GM18517 (cell line): ENCODE results near the gene RNF8.

Experiments used
- ATAC-seq: cut with Tn5 transposase; IDR thresholded peaks from one replicate; pipeline ENCODE4 v1.9.1; 2021; ENCODE audit warnings: mild to moderate bottlenecking, moderate library complexity; ENCODE audit not compliant: unreplicated experiment

Gene RNF8

DNA sequence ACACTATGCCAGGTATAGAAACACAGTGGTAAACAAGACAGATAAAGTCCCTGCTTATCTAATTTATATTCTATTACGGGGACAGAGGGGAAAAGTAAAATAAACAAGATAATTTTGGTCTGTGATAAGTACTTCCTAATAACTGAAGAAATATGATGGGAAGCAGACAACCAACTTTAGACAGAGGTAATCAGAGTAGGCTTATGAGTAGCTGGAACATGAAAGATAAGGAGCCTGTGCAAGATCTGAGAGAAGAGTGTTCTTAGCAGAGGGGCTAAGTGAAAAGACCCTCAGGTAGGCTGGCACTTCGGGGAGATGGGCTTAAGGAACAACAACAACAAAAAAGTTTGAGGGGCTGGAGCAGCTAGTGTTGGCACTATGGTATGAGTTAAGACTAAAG is 4.1 kb downstream of the RNF8 start:
- no peak for ATAC-seq

DNA sequence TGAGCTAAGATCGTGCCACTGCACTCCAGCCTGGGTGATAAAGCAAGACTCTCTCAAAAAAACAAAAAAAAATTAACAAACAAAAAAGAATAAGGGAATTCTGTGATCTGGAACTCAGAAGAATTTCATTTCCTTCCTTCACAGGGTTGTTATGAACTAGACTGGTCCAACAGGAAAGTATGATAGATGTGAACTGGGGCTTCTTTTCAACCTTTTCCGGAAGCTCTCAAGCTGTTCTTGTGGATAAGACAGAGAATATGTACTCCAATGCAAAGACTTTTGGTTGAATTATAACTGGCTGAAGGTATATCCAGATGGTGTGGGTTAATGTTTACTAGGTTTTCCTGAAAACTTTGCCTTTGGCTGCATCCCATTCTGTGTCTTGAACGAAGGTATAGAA is 5.3 kb downstream of the RNF8 start:
- ATAC-seq = no peak

DNA sequence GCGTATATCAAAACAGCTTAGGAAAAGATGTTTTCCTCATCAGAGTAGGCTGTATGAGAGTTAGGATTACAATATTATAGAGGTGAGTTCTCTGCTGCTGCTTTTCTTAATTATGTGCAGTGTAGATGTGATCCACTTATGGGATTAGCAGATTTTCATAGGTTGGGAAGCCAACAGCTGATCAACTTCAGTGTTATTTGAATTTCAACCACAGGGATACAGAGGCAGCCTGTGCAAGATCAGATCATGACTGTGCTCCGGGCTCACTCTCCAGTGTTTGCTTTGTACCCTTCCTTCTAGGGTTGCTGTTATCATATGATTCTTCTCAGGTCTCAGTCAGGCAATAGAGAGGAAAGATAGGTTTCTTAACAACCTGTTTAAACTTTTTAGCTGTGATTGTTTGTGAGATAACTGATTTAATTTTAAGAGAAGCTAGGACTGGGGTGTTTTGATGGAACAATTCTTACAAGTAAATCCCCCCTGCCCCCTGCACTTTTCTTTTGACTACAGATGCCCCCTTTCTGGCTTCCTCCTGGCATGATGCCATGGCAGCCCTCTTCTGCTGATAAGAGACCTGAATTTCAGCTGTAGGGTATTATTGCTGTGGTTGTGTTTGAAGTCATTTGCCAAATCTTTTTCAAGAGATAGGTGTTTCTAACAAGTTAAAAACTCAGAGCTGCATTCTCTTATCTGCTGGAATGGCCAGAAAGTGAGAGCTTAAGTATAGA is 8.5 kb downstream of the RNF8 start:
- ATAC-seq = no peak

- ATAC-seq = no peak
Observed at GRCh38 chr6:37365791-37366190, 12.0 kb downstream of the RNF8 start.

DNA sequence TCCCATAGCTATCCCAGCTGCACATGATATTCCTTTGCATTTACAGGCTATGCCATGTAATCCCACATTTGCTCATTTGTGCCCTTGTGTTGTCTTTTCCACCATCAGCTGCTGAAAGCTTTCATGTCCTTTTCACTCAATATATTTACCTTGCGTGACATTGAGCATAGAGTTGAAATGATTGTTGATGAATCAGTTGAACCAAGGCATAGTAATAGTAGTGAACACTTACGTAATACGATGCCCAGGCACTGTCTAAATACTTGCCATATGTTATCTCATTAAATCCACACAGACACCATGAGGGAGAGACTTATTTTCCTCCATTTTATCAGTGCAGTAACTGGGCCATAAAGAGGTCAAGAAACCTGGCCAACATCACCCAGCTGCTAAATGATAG is 13.1 kb downstream of the RNF8 start:
- no peak for ATAC-seq

DNA sequence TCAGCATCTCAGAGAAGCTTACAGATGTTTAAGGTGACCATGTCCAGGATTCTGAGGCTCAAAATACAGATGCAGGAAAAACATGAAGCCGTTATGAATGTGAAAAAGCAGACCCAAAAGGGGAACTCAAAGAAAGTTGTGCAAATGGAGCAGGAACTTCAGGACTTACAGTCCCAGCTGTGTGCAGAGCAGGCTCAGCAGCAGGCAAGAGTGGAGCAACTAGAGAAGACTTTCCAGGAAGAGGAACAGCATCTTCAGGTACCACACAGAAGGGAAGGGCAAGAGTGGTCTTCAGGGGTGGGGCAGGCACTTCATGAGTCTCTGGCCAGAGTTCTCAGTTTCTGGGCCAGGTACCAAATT is 15.2 kb downstream of the RNF8 start:
- no peak for ATAC-seq

GRCh38 chr6:37369321-37370201 is 15.8 kb downstream of the RNF8 start:
- ATAC-seq = no peak

- ATAC-seq = no peak
Observed at GRCh38 chr6:37371154-37372083, 17.6 kb downstream of the RNF8 start.

DNA sequence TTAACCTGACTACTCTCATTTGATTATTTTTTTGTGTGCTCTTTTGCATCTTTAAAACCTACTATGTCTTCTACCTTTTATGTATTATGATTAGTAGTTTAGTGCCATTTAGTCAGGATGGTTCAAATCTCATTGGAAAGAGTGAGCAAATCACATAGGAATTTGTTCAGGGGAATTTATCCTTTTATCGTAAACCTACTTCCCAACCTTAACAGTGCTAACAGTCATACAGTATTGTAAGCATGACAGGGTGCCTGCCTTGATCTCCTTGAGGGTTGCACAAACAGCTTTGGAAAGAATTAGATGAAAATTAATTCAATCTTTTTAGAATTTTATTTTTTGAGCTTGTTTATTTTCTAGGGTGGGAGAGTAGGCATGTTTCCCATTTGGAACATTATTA is 18.3 kb downstream of the RNF8 start:
- no peak for ATAC-seq

- ATAC-seq = no peak
Observed at GRCh38 chr6:37373822-37374471, 20.2 kb downstream of the RNF8 start.

GRCh38 chr6:37375376-37375775 is 21.6 kb downstream of the RNF8 start:
- ATAC-seq = no peak

DNA sequence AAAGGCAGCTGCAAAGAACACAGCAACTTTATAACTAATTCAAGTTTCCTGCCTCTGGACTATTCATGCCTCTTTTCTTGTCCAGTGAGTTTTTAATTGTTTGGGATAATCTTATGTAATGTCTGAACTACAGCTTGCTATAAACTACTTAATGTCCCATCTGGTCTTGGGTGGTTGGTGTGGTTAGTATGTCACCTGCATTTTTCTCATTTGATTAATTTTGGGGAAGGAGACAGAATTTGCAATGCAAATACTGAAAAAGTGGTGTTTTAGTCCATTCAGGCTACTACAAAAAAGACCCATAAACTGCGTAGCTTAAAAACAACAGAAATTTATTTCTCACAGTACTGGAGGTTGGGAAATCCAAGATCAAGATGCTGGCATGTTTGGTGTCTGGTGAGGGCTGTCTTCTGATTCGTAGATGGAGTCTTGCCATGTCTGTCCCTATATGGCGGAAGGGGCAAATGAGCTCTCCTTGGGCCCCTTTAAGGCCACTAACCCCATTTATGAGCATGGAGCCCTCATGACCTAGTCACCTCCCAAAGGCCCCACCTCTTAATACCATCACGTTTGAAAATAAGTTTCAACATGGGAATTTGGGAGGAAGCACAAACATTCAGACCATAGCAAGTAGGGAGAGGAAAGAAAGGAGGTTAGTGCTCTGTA is 22.4 kb downstream of the RNF8 start:
- no peak for ATAC-seq

DNA sequence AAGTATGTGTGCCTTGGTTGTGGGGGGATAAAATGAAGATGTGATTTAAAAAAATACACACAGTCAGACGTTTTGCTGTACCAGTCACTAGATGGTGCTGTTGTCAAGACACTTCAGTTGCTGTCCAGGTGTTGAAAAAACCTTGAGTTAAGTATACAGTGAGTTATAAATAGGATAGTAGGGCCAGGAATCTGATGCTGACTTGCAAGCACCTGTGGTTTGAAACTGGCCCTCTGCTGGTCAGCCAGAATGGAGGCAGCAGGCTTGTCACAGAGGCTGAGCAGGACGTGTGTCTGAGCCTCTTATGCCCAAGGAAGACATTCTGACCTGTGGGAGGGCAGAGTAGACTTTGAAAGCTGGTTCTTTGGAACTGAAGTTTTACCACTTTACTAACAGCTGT is 27.8 kb downstream of the RNF8 start:
- ATAC-seq = peak; percentile 64

DNA sequence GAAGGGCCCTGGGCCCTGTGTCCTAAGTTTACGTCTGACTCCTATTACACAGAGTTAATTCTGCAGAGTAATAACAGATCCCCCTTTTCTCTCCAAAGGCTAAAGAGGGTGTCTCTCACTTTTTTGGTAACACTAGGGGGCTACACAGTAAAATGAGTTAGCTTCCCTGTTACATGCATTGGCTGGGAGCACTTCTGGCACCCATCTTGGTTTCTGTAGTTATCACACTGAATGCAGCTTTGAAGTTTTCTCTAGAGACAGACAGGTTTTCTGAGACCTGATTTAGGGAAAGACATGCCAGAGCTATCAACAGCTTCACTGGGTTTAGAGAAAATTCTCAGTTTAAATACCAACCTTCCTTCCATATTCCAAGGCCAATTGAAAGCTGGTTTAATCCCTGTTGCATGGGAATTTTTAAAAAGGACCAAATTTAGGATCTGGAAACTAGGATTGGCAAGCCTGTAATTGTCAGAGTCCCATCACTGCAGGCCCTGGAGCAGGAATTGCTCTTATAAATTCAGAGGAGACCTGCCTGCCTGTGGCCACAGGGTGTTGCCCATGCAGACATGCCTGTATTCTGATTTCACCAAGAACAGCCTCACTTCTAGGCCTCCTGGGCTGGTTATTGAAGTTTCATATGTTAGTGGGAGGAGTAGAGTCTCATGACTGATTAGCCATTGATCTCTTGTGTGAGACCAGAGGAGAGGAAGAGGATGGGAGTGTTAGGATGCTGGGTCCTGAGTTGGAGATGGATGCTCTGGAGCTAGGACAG is 29.4 kb downstream of the RNF8 start:
- ATAC-seq = no peak

DNA sequence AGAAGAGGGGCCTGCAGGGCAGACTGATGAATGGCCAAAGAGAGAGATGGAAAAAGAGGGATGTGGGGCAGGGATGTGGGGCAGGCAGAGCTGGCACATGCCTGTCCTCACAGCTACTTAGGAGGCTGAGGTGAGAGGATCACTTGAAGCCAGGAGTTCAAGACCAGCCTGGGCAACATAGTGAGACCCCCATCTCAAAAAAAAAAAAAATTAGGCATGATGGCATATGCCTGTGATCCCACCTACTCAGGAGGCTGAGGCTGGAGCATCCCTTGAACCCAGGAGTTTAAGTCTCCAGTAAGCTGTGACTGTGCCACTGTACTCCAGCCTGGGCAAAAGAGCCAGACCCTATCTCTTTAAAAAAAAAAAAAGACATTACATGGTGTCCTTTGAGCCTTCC is 34.8 kb downstream of the RNF8 start:
- no peak for ATAC-seq

GRCh38 chr6:37389857-37390256 is 36.1 kb downstream of the RNF8 start:
- no peak for ATAC-seq

- no peak for ATAC-seq
Observed at GRCh38 chr6:37391120-37391519, 37.3 kb downstream of the RNF8 start.

DNA sequence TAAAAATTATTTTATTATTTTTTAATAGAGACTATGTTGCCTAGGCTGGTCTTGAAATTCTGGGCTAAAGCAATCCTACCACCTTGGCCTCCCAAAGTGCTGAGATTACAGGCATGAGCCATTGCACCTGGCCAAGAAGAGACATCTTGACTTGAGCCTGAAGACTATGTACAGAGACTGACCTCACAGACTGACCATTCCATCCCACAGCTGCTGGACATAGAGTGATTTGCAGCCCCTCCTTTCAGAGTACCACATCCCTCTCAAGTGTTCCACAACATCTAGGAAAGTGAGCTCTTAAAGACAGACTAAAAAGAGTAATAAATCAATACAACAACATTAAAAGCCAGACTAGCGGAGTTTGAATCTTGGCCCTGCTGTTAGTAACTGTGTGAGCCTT is 39.0 kb downstream of the RNF8 start:
- no peak for ATAC-seq

DNA sequence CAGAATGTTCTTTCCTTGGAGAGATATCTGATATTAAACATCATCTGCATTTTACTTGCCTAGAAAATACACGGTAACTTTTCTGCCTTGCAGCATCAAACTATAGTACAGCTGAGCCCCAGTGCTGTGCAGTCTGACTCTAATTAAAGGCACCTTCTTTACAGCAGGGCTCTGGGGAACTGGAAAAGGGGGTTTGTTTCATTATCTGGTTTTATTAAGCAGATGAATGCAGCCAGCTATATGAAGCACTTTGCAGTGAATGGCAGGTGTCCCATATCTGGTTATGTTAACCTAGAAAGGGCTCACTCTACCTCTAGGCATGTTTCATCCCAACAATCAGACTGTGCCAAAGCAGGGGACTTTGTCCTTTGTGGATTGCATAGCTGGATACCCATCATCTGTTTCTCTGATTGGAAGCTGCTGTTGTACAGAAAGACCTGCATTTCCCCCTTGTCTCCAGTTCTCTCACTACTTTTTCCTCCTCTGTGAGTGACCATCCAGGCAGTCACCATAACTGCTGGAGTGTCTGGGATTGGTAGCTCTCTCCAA is 39.7 kb downstream of the RNF8 start:
- no peak for ATAC-seq
